Common myeloid progenitor, CD34-positive (primary cell): Measurements from ENCODE around the gene LUC7L3.

Experiments used
- CTCF ChIA-PET: fragments of 350-600 bp; sonication (Branson Sonifier 250); formaldehyde crosslinking; loops from one replicate; lab custom pipeline; 2021; ENCODE audit warnings: antibody characterized with exemption; lab: Charles Lee
- POLR2A ChIA-PET: fragments of 350-600 bp; sonication (Branson Sonifier 250); formaldehyde crosslinking; loops from one replicate; lab custom pipeline; 2021; ENCODE audit warnings: antibody characterized with exemption; lab: Charles Lee
- DNase-seq, 3 donors: peaks; one replicate each; pipeline versions ENCODE4 v3.0.0 to v3.0.0-alpha.2; 2013
- H3K27ac ChIP-seq, 2 experiments: 1 replicate in 1 of 2; 2 replicates in 1 of 2; pipeline ENCODE4 v1.7.0; 2013; ENCODE audit warnings: inconsistent platforms in 2 of 2, low read length in 2 of 2, mild to moderate bottlenecking in 2 of 2, low read depth in 1 of 2, moderate library complexity in 1 of 2; ENCODE audit not compliant: severe bottlenecking in 2 of 2, insufficient read depth in 1 of 2, poor library complexity in 1 of 2
- H3K27me3 ChIP-seq, 5 experiments: replicated peaks in 2 of 5; 1 replicate in 3 of 5; 2 replicates in 2 of 5; pipeline versions ENCODE4 v1.6.1 to v1.7.0; 2013; ENCODE audit warnings: low read length in 4 of 5, mild to moderate bottlenecking in 2 of 5, moderate library complexity in 2 of 5, inconsistent platforms in 1 of 5; ENCODE audit not compliant: insufficient read depth in 5 of 5, control insufficient read depth in 4 of 5
- H3K36me3 ChIP-seq, 4 experiments: 1 replicate in 2 of 4; 2 replicates in 2 of 4; pipeline versions ENCODE4 v1.6.1 to v1.7.0; 2013; ENCODE audit warnings: low read length in 3 of 4, control low read depth in 1 of 4, mild to moderate bottlenecking in 1 of 4; ENCODE audit not compliant: control insufficient read depth in 4 of 4, insufficient read depth in 4 of 4
- H3K4me1 ChIP-seq, 4 experiments: 1 replicate in 3 of 4; 2 replicates in 1 of 4; pipeline versions ENCODE4 v1.6.1 to v1.7.1; 2013; ENCODE audit warnings: low read length in 3 of 4, mild to moderate bottlenecking in 3 of 4, control low read depth in 1 of 4, inconsistent platforms in 1 of 4, moderate library complexity in 1 of 4; ENCODE audit not compliant: control insufficient read depth in 4 of 4, insufficient read depth in 4 of 4; ENCODE audit errors: control extremely low read depth in 1 of 4
- H3K4me3 ChIP-seq, 7 experiments: 1 replicate in 4 of 7; 2 replicates in 3 of 7; pipeline versions ENCODE4 v1.5.1 to v1.7.0; 2013; ENCODE audit warnings: mild to moderate bottlenecking in 7 of 7, low read length in 6 of 7, moderate library complexity in 6 of 7, inconsistent platforms in 2 of 7, low read depth in 2 of 7, control low read depth in 1 of 7; ENCODE audit not compliant: insufficient read depth in 4 of 7, control insufficient read depth in 1 of 7; ENCODE audit errors: extremely low read depth in 1 of 7
- H3K9me3 ChIP-seq, 5 experiments: 1 replicate in 4 of 5; 2 replicates in 1 of 5; pipeline versions ENCODE4 v1.6.1 to v1.7.1; 2013; ENCODE audit warnings: low read length in 4 of 5, mild to moderate bottlenecking in 2 of 5, inconsistent platforms in 1 of 5, low read depth in 1 of 5, moderate library complexity in 1 of 5; ENCODE audit not compliant: control insufficient read depth in 4 of 5, insufficient read depth in 2 of 5; ENCODE audit errors: control extremely low read depth in 1 of 5
- WGBS: methylation state at CpG from one replicate; pipeline ENCODE4 v1.1.5; 2013; ENCODE audit not compliant: insufficient coverage; 5-methylcytosine and 5-hydroxymethylcytosine counted together

LUC7L3 gene

GRCh38 chr17:50682938-50683337 lies 36.5 kb upstream of the LUC7L3 start:
- ChIA-PET POLR2A (no interaction called here), CTCF (interaction anchor here (11.2 kb wide), 1 partner anchor 56 kb away, joined by 84 read pairs; no protein-coding TSS in a partner anchor)
- Histone ChIP-seq H3K36me3 (no peaks in the 10 kb centered on the region), H3K27ac (no peak overlapping the region), H3K27me3 (peaks cover 0 to 9% (median 0%) of the 10 kb centered on the region in 5 experiments), H3K9me3 (no peaks in the 10 kb centered on the region), H3K4me1 (peaks cover 0 to 7% (median 3%) of the 10 kb centered on the region in 4 experiments), H3K4me3 (no peak overlapping the region)
- DNase-seq = no peak
- 95% methylated on average over 2 of the region's 3 CpGs for WGBS

DNA sequence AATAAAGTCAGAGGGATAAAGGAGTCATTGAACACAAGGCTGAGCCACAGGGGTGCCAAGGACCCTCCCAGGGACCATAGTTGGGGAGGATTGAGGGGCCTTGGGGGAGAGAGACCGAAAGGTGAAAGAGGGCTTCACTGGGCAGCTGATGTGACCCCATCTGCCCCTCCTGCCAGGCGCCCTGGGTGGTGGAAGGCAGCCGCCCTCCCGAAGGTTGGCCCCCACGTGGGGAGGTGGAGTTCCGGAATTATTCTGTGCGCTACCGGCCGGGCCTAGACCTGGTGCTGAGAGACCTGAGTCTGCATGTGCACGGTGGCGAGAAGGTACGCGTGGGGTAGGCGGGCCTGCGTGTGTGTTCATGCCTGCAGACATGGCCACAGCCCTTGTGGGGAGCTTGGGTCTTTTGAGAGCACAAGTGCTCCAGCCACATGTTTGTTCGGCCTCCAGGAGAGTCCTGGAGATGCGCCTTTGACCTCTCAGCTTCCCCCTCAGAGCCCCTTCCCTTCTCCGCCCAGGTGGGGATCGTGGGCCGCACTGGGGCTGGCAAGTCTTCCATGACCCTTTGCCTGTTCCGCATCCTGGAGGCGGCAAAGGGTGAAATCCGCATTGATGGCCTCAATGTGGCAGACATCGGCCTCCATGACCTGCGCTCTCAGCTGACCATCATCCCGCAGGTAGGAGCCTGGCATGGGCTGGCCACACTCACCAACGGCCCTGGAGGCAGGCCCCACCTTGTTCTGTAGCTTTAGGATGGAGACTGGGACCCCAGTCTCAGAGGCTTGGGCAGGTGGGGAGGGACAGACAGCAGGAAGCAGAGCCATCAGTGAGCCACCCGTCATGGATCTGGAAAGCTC lies 35.7 kb upstream of the LUC7L3 start:
- H3K9me3 ChIP-seq = no peaks in the 10 kb centered on the region
- H3K27me3 ChIP-seq = peaks cover 0 to 9% (median 0%) of the 10 kb centered on the region in 5 experiments
- ChIA-PET CTCF (interaction anchor here (0.6 to 3.0 kb wide), 7 partner anchors 11 to 146 kb away, joined by 3 to 18 read pairs (median 6); no protein-coding TSS in a partner anchor), POLR2A (no interaction called here)
- WGBS = 97% methylated on average over 28 of the region's 28 CpGs
- no peak for DNase-seq
- H3K4me3 ChIP-seq = no peak overlapping the region
- H3K27ac ChIP-seq = no peak overlapping the region
- H3K4me1 ChIP-seq = peaks cover 0 to 7% (median 3%) of the 10 kb centered on the region in 4 experiments
- H3K36me3 ChIP-seq = no peaks in the 10 kb centered on the region

DNA sequence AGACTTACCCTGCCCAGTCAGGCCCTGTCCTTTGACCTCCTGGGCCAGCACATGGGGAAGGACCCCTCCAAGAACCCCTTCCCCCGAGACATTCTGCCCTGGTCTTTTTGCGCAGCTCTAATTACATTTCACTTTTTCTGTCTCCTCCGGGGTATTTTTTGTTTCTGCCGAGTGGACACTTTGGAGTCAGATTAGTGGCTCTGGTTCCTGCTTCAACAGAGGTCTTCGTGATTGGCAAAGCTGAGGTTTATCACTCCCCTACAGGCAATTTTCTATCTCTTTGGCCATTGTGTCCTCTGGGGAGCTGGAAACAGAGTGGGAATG lies 35.2 kb upstream of the LUC7L3 start:
- Histone ChIP-seq H3K36me3 (no peaks in the 10 kb centered on the region), H3K4me3 (no peak overlapping the region), H3K4me1 (peaks cover 0 to 7% (median 4%) of the 10 kb centered on the region in 4 experiments), H3K9me3 (no peaks in the 10 kb centered on the region), H3K27me3 (peaks cover 0 to 7% (median 0%) of the 10 kb centered on the region in 5 experiments), H3K27ac (no peak overlapping the region)
- ChIA-PET CTCF (interaction anchor here (0.7 to 3.0 kb wide), 6 partner anchors 11 to 147 kb away, joined by 3 to 18 read pairs (median 6); no protein-coding TSS in a partner anchor), POLR2A (no interaction called here)
- WGBS = 96% methylated on average over 4 of the region's 5 CpGs
- no peak for DNase-seq

- Histone ChIP-seq H3K4me1 (peaks cover 0 to 7% (median 6%) of the 10 kb centered on the region in 4 experiments), H3K4me3 (no peak overlapping the region), H3K27ac (no peak overlapping the region), H3K9me3 (no peaks in the 10 kb centered on the region), H3K27me3 (peaks cover 0 to 4% (median 0%) of the 10 kb centered on the region in 5 experiments), H3K36me3 (no peaks in the 10 kb centered on the region)
- ChIA-PET CTCF (interaction anchor here (0.7 to 3.0 kb wide), 9 partner anchors 10 to 147 kb away, joined by 3 to 18 read pairs (median 6); no protein-coding TSS in a partner anchor), POLR2A (no interaction called here)
- WGBS = 96% methylated on average over 13 of the region's 15 CpGs
- no peak for DNase-seq
These were observed 34.6 kb upstream of the LUC7L3 start for GRCh38 chr17:50684612-50685333.

- no peak overlapping the region for H3K27ac ChIP-seq
- no peak for DNase-seq
- H3K27me3 ChIP-seq = peaks cover 0 to 4% (median 0%) of the 10 kb centered on the region in 5 experiments
- ChIA-PET POLR2A (no interaction called here), CTCF (interaction anchor here (1.1 to 3.0 kb wide), 7 partner anchors 10 to 135 kb away, joined by 3 to 18 read pairs (median 6); no protein-coding TSS in a partner anchor)
- H3K9me3 ChIP-seq = no peaks in the 10 kb centered on the region
- no peaks in the 10 kb centered on the region for H3K36me3 ChIP-seq
- WGBS = no CpG with 5 or more reads among the region's 1 CpG
- peaks cover 0 to 7% (median 6%) of the 10 kb centered on the region in 4 experiments for H3K4me1 ChIP-seq
- no peak overlapping the region for H3K4me3 ChIP-seq
These were observed 34.1 kb upstream of the LUC7L3 start for GRCh38 chr17:50685334-50685665.

GRCh38 chr17:50685691-50686493 lies 33.5 kb upstream of the LUC7L3 start:
- no peaks in the 10 kb centered on the region for H3K36me3 ChIP-seq
- WGBS = 98% methylated on average over 16 of the region's 17 CpGs
- H3K9me3 ChIP-seq = no peaks in the 10 kb centered on the region
- ChIA-PET POLR2A (no interaction called here), CTCF (interaction anchor here (1.1 to 3.0 kb wide), 7 partner anchors 9 to 59 kb away, joined by 3 to 18 read pairs (median 6); no protein-coding TSS in a partner anchor)
- no peak for DNase-seq
- no peak overlapping the region for H3K4me3 ChIP-seq
- no peak overlapping the region for H3K27ac ChIP-seq
- peaks cover 0 to 6% (median 5%) of the 10 kb centered on the region in 4 experiments for H3K4me1 ChIP-seq
- peaks cover 0 to 4% (median 0%) of the 10 kb centered on the region in 5 experiments for H3K27me3 ChIP-seq
